HFF-Myc (cell line): ENCODE data around the gene XPNPEP1.

ENCODE experiments used
- DNase-seq: peaks from one replicate; pipeline ENCODE4 v3.0.0-alpha.2; 2011; ENCODE audit warnings: low read depth; ENCODE audit errors: extremely low read depth
- H3K4me3 ChIP-seq: replicated peaks from 2 replicates; pipeline ENCODE4 v1.5.1; 2011; ENCODE audit warnings: low read depth, mild to moderate bottlenecking, control low read depth, low read length
- CTCF ChIP-seq: IDR thresholded peaks from 2 replicates; pipeline ENCODE4 v1.5.1; 2012; ENCODE audit warnings: mild to moderate bottlenecking, low read depth, low read length, control low read depth; ENCODE audit errors: missing control alignments

Gene XPNPEP1

GRCh38 chr10:109947111-109947920, 24.0 kb upstream of the XPNPEP1 start:
- TF ChIP-seq CTCF: no peak
- no peak overlapping the region for H3K4me3 ChIP-seq

GRCh38 chr10:109946680-109947079, 23.4 kb upstream of the XPNPEP1 start:
- DNase-seq: no peak
- no peak overlapping the region for H3K4me3 ChIP-seq
- no peak for TF ChIP-seq CTCF

More at GRCh38 chr10:109947111-109947920, 24.0 kb upstream of the XPNPEP1 start:
- DNase-seq: no peak

- TF ChIP-seq CTCF: no peak
- no peak overlapping the region for H3K4me3 ChIP-seq
- DNase-seq: no peak
These were observed 22.3 kb upstream of the XPNPEP1 start for GRCh38 chr10:109945473-109946177.

- DNase-seq: no peak
- TF ChIP-seq CTCF: no peak
- no peak overlapping the region for H3K4me3 ChIP-seq
These were observed 21.3 kb upstream of the XPNPEP1 start for GRCh38 chr10:109944613-109945012.

GRCh38 chr10:109941236-109941862, 18.0 kb upstream of the XPNPEP1 start:
- TF ChIP-seq CTCF: no peak
- no peak for DNase-seq
- no peak overlapping the region for H3K4me3 ChIP-seq

- no peak for TF ChIP-seq CTCF
- H3K4me3 ChIP-seq: no peak overlapping the region
- DNase-seq: no peak
These were observed 17.2 kb upstream of the XPNPEP1 start for GRCh38 chr10:109940553-109940952.
